WTC11 (cell line): ENCODE results near the gene C9orf50.

ENCODE experiments used
- CTCF ChIP-seq: fragments of 200-600 bp; IDR thresholded peaks from 2 replicates; pipeline ENCODE4 v1.8.0; 2022; ENCODE audit warnings: antibody characterized with exemption
- E2F5 ChIP-seq: sonication (generic); formaldehyde crosslinking; IDR thresholded peaks from 2 replicates; pipeline ENCODE4 v1.8.1; 2022; ENCODE audit warnings: mild to moderate bottlenecking, moderate library complexity, missing genetic modification reagents
- ELF4 ChIP-seq: sonication (generic); formaldehyde crosslinking; IDR thresholded peaks from 2 replicates; pipeline ENCODE4 v1.8.1; 2022; ENCODE audit warnings: low read depth, mild to moderate bottlenecking, moderate library complexity, missing genetic modification reagents
- ESRRA ChIP-seq: sonication (generic); formaldehyde crosslinking; IDR thresholded peaks from 2 replicates; pipeline ENCODE4 v1.8.1; 2022; ENCODE audit warnings: mild to moderate bottlenecking, missing genetic modification reagents, borderline replicate concordance
- HMGA2 ChIP-seq: fragments of 250-450 bp; sonication (Bioruptor Pico); IDR thresholded peaks from 2 replicates; pipeline ENCODE4 v1.4.0; 2021; ENCODE audit warnings: mild to moderate bottlenecking, moderate library complexity
- JUN ChIP-seq: sonication (generic); formaldehyde crosslinking; IDR thresholded peaks from 2 replicates; pipeline ENCODE4 v1.8.0; 2023; ENCODE audit warnings: mild to moderate bottlenecking, missing genetic modification reagents
- NR2C2 ChIP-seq: sonication (generic); formaldehyde crosslinking; IDR thresholded peaks from 2 replicates; pipeline ENCODE4 v1.8.0; 2022; ENCODE audit warnings: mild to moderate bottlenecking, missing genetic modification reagents
- NR3C1 ChIP-seq: sonication (generic); formaldehyde crosslinking; conservative IDR thresholded peaks from 2 replicates; pipeline ENCODE4 v1.8.1; 2023; ENCODE audit warnings: low read depth, mild to moderate bottlenecking, missing genetic modification reagents
- SP1 ChIP-seq: sonication (generic); formaldehyde crosslinking; conservative IDR thresholded peaks from 2 replicates; pipeline ENCODE4 v1.8.1; 2022; ENCODE audit warnings: missing genetic modification reagents
- USF2 ChIP-seq: sonication (generic); formaldehyde crosslinking; IDR thresholded peaks from 2 replicates; pipeline ENCODE4 v1.8.1; 2023; ENCODE audit warnings: mild to moderate bottlenecking, missing genetic modification reagents, moderate library complexity
- ZNF121 ChIP-seq: sonication (generic); formaldehyde crosslinking; IDR thresholded peaks from 2 replicates; pipeline ENCODE4 v1.8.0; 2023; ENCODE audit warnings: missing genetic modification reagents
- ZNF232 ChIP-seq: sonication (generic); formaldehyde crosslinking; IDR thresholded peaks from 2 replicates; pipeline ENCODE4 v1.8.0; 2022; ENCODE audit warnings: mild to moderate bottlenecking, missing genetic modification reagents
- TF ChIP-seq, protein P1 (sequence below): sonication (generic); formaldehyde crosslinking; conservative IDR thresholded peaks from 2 replicates; pipeline ENCODE4 v1.8.1; 2022; ENCODE audit warnings: mild to moderate bottlenecking, missing genetic modification reagents

- TF ChIP-seq ESRRA (no peak), ZNF232 (CRISPR knock-in tag) (no peak), CTCF (no peak), ZNF121 (CRISPR knock-in tag) (no peak), HMGA2 (CRISPR knock-in tag) (no peak), JUN (CRISPR knock-in tag) (no peak), NR2C2 (CRISPR knock-in tag) (no peak), E2F5 (CRISPR knock-in tag) (no peak), ELF4 (no peak), NR3C1 (CRISPR knock-in tag) (no peak), USF2 (CRISPR knock-in tag) (no peak), SP1 (CRISPR knock-in tag) (no peak)
- TF ChIP-seq, protein P1, sequence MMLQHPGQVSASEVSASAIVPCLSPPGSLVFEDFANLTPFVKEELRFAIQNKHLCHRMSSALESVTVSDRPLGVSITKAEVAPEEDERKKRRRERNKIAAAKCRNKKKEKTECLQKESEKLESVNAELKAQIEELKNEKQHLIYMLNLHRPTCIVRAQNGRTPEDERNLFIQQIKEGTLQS = no peak
These were observed 36.0 kb upstream of the C9orf50 start for GRCh38 chr9:129656795-129657390.
